ENCODE data around the gene TIMELESS.
"Not testable (repeated sequence)": the region's sequence is repeated elsewhere in the genome, so short reads cannot be mapped to it uniquely, and the experiment has no call there.

TIMELESS gene

GRCh38 chr12:56411781-56412639, 37.2 kb downstream of the TIMELESS start:
- intact Hi-C loops (cut with DNase I): no loop called here
- peak in 1 of 10 donors; percentile 59 for DNase-seq

- intact Hi-C loops (cut with DNase I): no loop called here
- DNase-seq: peak in 1 of 10 donors; percentile 66
Observed at GRCh38 chr12:56410768-56411167, 38.5 kb downstream of the TIMELESS start.

GRCh38 chr12:56408799-56409417, 40.3 kb downstream of the TIMELESS start:
- no peak for DNase-seq
- intact Hi-C loops (cut with DNase I): no loop called here

GRCh38 chr12:56404227-56404626, 45.0 kb downstream of the TIMELESS start:
- intact Hi-C loops (cut with DNase I); DNase-seq: not testable (repeated sequence)

GRCh38 chr12:56401612-56402011, 47.6 kb downstream of the TIMELESS start:
- DNase-seq; intact Hi-C loops (cut with DNase I): not testable (repeated sequence)

GRCh38 chr12:56401125-56401524, 48.1 kb downstream of the TIMELESS start:
- DNase-seq; intact Hi-C loops (cut with DNase I): not testable (repeated sequence)

GRCh38 chr12:56399466-56399865, 49.8 kb downstream of the TIMELESS start:
- intact Hi-C loops (cut with DNase I); DNase-seq: not testable (repeated sequence)

GRCh38 chr12:56398324-56398723, 50.9 kb downstream of the TIMELESS start:
- DNase-seq: no peak
- intact Hi-C loops (cut with DNase I): no loop called here

- intact Hi-C loops (cut with DNase I): no loop called here
- no peak for DNase-seq
Observed at GRCh38 chr12:56392331-56392730, 56.9 kb downstream of the TIMELESS start.

GRCh38 chr12:56391721-56392120, 57.5 kb downstream of the TIMELESS start:
- intact Hi-C loops (cut with DNase I): no loop called here
- DNase-seq: no peak

- no peak for DNase-seq
- intact Hi-C loops (cut with DNase I): no loop called here
Observed at GRCh38 chr12:56389412-56389811, 59.8 kb downstream of the TIMELESS start.

- intact Hi-C loops (cut with DNase I): no loop called here
- DNase-seq: no peak
Observed at GRCh38 chr12:56387152-56387736, 62.0 kb downstream of the TIMELESS start.

GRCh38 chr12:56385873-56386272, 63.4 kb downstream of the TIMELESS start:
- intact Hi-C loops (cut with DNase I): no loop called here

GRCh38 chr12:56382611-56383010, 66.6 kb downstream of the TIMELESS start:
- intact Hi-C loops (cut with DNase I): loop anchor here (5.0 kb wide), 1 partner anchor 40 kb away; no protein-coding TSS in a partner anchor
- DNase-seq: no peak

More at GRCh38 chr12:56385873-56386272, 63.4 kb downstream of the TIMELESS start:
- no peak for DNase-seq

GRCh38 chr12:56377989-56378316, 71.3 kb downstream of the TIMELESS start:
- intact Hi-C loops (cut with DNase I): no loop called here
- no peak for DNase-seq

- no peak for DNase-seq
Observed at GRCh38 chr12:56377310-56377988, 71.8 kb downstream of the TIMELESS start.

GRCh38 chr12:56375598-56376434, 73.4 kb downstream of the TIMELESS start:
- intact Hi-C loops (cut with DNase I): no loop called here
- no peak for DNase-seq

More at GRCh38 chr12:56377310-56377988, 71.8 kb downstream of the TIMELESS start:
- intact Hi-C loops (cut with DNase I): no loop called here

GRCh38 chr12:56374726-56375597, 74.3 kb downstream of the TIMELESS start:
- intact Hi-C loops (cut with DNase I): no loop called here
- DNase-seq: no peak

- DNase-seq: no peak
- intact Hi-C loops (cut with DNase I): no loop called here
Observed at GRCh38 chr12:56373515-56373914, 75.7 kb downstream of the TIMELESS start.
